ENCODE results near the gene GTF3C6.

DNA sequence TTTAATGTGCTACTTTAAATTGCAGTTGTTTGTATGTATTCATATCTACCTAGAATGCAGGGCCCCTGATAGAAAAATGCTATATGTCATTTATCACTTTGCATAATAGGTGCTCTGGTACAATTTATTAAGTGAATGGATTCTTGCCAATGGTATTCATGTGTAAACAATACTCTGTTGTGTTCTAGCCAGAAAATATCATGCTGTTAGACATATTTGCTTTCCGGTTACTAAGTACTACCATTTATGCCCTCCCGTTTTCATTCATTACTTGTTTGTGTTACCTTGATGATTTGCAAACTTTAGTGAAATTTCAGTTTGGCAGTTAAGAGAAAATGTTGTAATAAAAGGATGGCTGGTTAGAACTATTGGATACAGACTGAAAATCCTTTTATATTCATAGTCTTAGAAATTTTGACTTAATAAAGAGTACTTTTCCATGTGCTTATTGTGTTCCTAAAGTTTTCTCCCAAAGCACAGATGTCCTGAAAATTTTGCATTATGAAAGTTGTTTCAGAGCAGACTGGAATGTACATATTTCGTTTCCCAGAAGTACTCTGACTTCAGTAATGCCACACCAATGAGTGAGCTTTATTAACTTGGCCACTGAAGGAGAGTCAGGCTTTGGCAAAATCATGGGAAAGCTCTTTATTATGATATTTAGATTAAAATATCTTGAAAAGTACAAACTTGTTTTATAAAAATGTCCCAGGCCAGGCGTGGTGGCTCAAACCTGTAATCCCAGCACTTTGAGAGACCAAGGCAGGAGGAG, 54.8 kb downstream of the GTF3C6 start:
- TF ChIP-seq, protein P1, sequence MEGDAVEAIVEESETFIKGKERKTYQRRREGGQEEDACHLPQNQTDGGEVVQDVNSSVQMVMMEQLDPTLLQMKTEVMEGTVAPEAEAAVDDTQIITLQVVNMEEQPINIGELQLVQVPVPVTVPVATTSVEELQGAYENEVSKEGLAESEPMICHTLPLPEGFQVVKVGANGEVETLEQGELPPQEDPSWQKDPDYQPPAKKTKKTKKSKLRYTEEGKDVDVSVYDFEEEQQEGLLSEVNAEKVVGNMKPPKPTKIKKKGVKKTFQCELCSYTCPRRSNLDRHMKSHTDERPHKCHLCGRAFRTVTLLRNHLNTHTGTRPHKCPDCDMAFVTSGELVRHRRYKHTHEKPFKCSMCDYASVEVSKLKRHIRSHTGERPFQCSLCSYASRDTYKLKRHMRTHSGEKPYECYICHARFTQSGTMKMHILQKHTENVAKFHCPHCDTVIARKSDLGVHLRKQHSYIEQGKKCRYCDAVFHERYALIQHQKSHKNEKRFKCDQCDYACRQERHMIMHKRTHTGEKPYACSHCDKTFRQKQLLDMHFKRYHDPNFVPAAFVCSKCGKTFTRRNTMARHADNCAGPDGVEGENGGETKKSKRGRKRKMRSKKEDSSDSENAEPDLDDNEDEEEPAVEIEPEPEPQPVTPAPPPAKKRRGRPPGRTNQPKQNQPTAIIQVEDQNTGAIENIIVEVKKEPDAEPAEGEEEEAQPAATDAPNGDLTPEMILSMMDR (IDR thresholded peaks at IDR 0.05), result no peak
- TF ChIP-seq POLR2AphosphoS5 (IDR thresholded peaks at IDR 0.05) (no peak), POLR2A (IDR thresholded peaks at IDR 0.05) (no peak)

All from prostate gland (tissue), 2 donors.